Stimulated activated CD8-positive, alpha-beta memory T cell treated with anti-CD3 and anti-CD28 coated beads, Interleukin-7, amount 100 ng/mL, for 4 hours (primary cell): ENCODE data around the gene POU2AF3.

ENCODE experiments used
- DNase-seq, 2 donors: peaks; one replicate each; pipeline ENCODE4 v3.0.0-alpha.2; 2020; ENCODE audit warnings: low read depth in 2 of 2

Gene POU2AF3

DNA sequence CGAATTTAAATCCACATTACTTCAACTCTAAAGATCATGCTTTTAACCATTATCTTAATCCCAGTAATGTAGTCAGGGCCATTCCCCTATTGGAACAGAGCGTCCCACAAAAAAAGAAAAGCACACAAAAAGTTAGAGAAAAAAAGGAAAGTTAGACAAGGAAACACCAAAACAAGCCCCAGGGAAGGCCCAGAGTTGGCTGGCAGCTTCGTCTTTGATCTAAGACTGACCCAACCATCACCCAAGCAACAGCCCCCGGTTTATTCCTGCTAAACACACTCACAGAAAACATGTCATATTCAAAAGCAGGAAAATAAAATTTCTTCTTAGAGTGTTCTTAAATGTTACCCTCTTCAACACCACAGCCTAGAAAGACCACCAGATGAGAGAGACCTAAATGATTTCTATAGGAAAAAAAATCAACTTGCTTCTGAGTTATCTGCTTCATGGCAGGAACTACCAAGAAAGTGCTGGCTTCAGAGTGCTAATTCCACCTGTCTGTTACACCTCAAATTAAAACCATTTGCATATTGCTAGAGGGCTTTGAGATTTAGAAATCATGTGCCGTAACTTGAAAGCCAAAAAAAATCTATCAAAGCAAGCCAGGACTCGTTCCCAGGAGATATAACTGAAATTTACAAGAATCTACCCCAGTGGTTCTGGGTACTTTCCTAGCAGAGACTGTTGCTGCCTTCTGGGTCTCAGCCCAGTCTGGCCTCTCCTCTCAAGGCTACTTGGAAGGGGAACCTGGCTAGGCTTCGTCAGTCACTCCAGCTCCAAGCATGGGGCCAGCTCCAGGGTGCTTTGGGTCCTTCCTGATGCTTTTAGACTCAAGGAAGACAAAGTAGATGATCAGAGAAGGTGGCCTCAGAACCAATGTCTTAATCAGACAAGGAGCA is 31.2 kb downstream of the POU2AF3 start:
- DNase-seq, result no peak

DNA sequence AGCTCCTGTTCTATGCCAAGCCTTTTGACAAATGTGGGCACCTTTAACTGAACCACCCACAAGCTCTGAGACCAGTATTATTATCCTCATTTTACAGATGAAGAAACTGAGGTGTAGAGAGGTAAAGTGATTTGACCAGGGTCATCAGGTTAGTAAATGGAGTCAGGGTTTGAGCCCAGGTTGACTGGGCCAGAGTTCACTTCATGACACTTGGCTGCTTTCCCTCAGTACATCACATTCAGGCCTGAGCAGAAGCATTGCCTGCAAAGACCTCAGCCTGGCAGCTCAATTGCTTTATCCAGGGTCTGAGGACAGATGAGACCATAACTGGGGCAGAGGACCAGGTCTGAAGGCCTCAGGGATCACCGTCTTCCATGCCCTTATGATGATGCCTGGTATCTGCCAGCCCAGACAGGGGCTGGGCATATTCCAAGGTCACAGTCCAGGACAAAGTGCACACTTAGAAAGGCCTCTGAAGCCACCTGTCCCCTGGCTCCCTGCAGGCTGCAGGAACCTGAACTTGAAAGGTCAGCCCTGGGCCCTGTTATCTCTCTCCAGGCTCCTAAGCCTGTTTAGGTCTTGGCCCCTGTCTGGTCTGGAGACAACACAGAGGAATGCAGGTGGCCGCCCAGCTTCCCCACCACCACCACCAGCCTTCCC is 32.0 kb downstream of the POU2AF3 start:
- no peak for DNase-seq

DNA sequence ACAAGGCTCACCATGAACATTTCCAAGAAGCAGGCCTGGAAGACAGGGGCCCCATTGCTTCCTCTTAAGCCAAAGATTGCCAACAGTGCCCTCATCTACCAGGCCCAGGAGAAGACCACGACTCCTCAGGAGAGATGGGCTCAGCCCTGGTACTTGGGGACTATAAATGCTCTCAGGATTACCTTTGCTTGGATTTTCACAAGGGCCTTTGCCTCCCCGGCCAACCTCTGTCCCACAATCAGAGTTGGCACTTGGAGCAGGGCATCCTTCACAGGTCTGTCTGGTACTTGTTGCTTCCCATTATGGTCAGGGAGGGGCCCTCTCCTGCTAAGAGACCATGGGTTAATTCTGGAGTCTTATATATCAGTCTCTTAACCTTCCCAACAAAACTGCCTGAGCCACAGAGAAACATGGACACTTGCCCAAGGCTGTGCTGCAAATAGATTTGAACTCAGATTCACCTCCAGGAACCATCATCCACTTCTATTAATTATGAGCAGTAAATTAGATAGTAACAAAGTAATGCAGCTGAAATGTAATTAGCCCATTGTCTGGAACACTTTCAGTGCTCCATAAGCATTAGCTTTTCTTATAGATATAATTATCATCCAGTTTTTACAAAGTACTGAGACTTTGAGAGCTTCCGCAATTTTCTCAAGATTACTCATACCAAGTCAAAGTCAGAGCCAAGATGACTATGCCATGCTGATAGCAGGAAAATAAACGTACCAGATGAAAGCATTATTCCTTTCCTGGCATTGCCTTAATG is 33.5 kb downstream of the POU2AF3 start:
- DNase-seq, result no peak

DNA sequence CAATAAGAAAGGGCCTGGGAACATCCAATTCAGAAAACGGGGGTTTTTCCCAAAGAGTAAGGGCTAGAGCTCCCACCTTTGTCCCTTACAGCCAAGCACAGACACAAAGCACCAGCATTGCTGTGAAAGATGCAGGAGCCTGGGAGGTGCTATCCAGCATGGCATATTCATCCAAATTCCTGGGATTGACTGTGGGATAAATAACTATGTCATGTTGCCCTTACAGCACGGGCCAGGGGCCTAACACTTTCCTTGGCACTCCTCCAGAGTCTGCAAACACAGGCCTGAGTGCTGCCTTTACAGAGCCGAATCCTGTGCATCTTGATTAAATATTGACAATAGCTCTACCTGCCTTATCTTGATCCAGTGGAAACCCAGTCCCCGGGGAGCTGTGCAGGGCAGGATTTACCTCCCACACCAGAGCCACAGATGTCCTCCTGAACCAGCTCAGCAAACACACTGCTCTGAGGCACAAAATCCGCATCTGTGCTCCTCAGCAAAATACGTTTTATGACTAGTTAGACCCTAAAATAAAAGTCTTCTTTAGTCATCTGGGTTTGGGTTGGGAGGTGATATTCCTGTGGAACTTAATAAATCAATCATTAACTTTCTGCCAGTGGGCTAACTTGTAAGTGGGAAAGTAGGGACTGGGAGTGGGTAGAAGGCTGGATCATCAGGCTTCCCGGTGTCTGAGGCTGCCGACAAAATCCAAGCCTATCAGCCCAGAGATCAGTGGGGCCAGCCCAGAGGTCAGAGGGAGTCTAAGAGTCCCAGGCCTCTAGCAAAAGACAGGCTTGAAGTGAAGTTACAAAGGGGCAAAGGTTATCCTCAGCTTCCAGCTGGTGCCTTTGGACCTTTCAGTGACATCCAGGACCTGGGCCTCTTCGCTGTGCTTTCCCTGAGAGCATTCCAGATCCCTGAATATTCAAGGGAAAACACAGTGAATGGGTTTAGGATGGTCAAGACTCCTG is 36.5 kb downstream of the POU2AF3 start:
- DNase-seq, result no peak

DNA sequence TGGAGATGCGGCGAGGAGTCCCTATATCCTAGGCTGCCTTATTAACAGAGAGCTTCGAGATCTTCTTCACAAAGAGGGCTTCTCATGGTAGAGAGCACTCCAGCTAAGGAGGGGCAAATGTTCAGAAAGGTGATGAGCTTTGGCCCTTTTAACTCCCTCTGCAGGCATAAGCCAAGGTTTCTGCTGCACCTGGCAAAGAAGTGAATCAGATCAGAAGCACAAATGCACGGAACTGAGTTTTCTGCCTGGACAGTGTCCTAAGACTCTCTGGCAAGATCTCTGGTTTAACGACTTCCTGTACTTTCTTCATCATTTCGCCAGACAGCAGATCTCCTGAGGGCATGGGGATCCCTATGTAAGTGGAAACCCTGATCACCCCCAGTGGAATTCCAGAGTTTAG is 37.2 kb downstream of the POU2AF3 start:
- no peak for DNase-seq

- DNase-seq, result no peak
These were observed 37.7 kb downstream of the POU2AF3 start for GRCh38 chr11:111336062-111336461.

GRCh38 chr11:111336582-111337256 is 38.4 kb downstream of the POU2AF3 start:
- DNase-seq, result no peak

DNA sequence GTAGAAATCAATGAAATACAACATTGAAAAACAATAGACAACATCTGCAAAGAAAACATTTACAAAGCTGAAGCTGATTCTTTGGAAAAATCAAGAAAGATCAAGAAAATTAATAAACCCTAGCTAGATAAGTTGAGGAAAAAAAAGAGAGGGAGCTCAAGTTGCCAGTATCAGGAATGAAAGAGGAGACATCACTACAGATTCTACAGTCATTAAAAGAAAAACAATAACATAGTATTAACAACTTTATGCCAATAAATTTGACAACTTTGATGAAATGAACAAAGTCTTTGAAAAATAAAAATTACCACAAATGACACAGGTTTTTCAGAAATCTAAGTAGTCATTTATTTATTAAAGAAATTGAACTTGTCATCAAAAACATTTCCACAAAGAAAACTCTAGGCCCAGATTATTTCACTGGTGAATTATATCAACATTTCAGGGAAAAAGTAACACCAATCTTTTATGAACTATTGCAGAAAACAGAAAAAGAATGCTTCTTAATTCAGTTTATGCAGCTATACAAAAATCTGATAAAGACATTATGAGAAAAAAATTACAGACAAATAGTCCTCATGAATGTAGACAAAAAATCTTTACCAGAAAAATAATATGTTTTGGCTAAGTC is 41.5 kb downstream of the POU2AF3 start:
- no peak for DNase-seq

- no peak for DNase-seq
These were observed 44.0 kb downstream of the POU2AF3 start for GRCh38 chr11:111342329-111342728.

GRCh38 chr11:111344032-111344431 is 45.7 kb downstream of the POU2AF3 start:
- DNase-seq, result no peak

DNA sequence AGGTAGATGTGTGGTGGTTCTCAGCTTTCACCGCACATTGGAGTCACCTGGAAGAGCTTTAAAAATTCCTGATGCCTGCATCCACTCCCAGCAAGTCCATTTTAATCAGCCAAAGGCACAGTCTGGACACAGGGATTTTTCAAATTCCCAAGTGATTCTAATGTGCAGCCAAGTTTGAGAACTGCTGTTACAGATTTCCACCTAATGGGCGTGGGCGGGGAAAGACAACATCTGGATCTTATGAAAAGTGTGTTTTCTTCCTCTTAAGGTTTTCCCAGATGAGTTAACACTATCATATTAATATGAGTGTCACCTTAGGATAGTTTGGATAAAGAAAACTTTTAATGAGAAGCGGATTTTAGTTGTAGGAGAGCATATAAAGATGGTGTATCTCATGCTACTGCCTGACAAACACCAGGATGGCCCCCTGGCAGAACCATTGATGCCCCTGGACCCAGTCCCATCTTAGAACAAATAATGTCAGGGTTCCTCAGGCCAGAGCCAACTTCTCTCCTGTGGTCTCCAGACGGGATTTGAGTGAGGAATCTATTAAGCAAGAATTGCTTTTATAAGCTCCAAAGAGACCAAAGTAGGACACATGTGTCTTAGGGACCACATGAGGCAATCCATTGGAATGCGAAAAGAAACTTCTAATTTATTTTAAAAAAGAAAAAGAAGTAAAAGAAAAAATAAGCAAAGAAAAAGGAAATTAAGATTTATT is 48.8 kb downstream of the POU2AF3 start:
- no peak for DNase-seq

DNA sequence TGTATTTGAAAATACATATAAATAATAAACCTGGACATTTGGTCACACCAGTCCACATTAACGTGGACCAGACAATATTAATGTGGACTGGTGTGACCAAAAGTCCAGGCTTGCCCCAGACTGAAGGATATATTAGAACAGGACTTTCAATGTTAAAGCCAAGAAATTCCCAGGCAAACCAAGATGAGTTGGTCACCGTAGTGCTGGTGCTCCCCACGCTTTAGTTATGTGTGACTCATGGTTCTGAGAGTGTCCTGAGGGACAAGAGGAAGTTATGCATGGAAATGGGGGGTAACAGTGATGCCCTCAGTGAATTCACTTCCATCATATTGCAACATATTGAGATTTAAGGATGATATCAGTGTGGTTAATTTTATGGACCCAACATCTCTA is 49.4 kb downstream of the POU2AF3 start:
- DNase-seq, result no peak

- DNase-seq, result no peak
These were observed 49.8 kb downstream of the POU2AF3 start for GRCh38 chr11:111348147-111348546.

- DNase-seq, result no peak
These were observed 50.9 kb downstream of the POU2AF3 start for GRCh38 chr11:111349191-111349695.

DNA sequence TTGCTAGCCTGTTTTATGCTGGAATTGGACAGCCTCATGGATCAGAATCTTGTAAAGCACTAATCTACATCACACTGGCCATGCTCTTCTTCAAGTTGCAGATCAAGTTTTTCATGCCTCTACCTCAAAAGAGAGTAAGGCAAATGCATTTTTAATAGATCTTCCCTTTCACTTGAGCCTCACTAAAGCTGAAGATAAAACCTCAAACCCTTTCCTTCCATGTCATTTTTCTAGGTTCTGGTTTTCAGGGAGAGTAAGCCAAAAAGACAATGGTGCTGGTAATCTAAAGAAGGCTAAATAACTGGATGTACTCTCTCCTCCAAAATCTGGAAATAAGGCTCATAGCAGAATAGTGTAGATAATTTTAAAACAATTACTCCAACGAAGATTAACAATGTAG is 52.5 kb downstream of the POU2AF3 start:
- DNase-seq, result no peak

DNA sequence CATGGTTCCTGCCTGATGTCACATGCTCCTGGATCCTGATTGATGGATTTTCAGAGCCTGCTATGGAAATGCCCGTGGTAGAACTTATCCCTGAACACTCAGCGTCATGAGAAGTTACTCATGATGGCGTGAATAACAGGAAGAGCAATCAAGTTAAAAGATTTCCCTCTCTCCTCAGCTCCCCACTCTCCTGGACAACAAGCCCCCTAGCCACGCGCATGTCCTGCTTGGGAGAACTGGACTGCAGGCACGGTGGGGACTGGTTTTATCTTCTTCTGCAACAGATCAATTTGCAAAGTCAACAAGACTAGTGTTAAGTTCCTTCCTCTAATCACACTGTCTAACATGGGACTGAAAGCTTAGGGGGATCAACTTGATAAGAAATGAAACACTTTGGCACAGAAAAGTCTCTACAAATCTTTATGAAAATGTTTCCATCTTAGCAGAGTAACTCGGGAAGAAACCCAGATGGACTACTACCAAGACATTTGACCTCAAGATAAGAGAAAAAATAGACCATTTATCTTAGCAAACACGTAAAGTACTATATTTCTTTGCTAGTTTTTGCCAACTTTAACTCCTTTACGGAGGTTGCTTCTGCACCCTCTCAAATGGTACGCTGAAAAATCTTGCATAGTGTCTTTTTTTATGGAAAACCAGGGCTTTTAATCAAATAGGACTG is 53.2 kb downstream of the POU2AF3 start:
- DNase-seq, result no peak

DNA sequence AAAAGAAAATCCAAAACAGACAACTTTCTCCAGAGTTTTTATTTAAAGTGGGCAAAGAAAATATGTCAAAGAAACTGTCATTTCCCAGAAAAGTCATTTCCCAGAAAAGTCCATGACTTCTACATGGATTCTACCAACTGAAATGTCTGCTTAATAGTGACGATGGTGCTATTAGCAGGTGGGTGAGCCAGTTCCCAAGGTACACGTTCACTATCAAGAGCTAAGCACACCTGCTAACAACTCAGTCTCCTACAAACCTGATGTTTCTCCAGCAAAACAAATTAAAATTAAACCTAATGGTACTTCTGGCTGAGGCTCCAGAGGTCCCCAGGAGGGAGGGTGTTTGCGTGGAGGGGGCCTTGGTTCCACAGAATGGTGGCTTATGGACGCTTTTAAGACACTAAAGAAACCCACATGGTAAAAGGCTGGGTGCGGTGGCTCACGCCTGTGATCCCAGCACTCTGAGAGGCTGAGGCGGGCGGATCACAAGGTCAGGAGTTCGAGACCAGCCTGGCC is 53.9 kb downstream of the POU2AF3 start:
- no peak for DNase-seq

DNA sequence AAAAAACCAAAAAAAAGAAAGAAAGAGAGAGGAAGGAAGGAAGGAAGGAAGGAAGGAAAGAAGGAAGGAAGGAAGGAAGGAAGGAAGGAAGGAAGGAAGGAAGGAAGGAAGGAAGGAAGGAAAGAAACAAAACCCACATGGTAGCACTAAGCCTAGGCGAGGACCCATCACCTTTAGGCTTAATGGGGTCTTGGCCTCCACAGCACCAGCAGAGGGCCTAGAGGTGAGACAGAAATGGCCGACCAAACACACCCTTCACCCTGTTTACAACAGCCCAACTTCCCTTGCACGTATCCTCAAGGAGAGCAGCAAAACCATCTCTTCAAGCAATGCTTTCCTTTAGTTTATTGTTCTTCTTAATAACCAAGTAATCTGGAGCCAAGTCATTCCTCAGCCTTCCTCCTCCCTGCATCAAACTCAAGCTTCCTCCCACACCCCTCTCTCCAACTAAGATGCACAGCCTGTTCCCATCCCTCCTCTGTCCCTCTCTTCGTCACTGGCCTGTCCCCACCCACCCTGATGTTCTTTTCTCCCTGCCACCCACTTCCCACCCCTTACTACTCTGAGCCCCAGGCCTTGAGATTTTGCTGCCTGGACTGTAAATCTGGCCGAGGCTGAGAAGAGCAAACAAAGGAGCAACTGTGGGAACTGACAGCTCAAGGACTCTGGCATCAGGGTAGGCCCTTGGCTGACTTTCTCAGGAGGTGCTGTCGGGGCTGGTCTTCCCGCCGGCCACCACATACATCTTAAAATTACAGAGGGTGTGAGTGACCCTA is 54.8 kb downstream of the POU2AF3 start:
- DNase-seq, result no peak
